ENCODE measurements around the gene MRPL28.
"Not testable (repeated sequence)": the region's sequence is repeated elsewhere in the genome, so short reads cannot be mapped to it uniquely, and the experiment has no call there.

The MRPL28 gene

GRCh38 chr16:351804-352520 is 18.4 kb downstream of the MRPL28 start:
- ChIA-PET POLR2A (interaction anchor here (1.0 to 2.0 kb wide), 4 partner anchors 19 to 118 kb away, joined by 3 to 6 read pairs (median 4); partner anchors contain the start of genes FAM234A and MRPL28), CTCF (interaction anchor here (0.5 to 0.6 kb wide), 2 partner anchors 35 to 170 kb away, joined by 3 read pairs; no protein-coding TSS in a partner anchor)
- TF ChIP-seq BHLHE40 (IDR thresholded peaks at IDR 0.05; ENCODE audit: borderline replicate concordance): no peak
- no peak for TF ChIP-seq CTBP1 (IDR thresholded peaks at IDR 0.05; ENCODE audit: borderline replicate concordance)
- no peak for TF ChIP-seq FOXK2 (IDR thresholded peaks at IDR 0.05)
- DNase-seq (ENCODE audit: extremely low spot score): no peak

GRCh38 chr16:350203-350602 is 20.1 kb downstream of the MRPL28 start:
- POLR2A ChIA-PET: interaction anchor here (1.6 kb wide), 1 partner anchor 70 kb away, joined by 3 read pairs; the partner anchor contains the start of gene ARHGDIG
- DNase-seq (ENCODE audit: extremely low spot score): no peak
- TF ChIP-seq CTBP1 (IDR thresholded peaks at IDR 0.05; ENCODE audit: borderline replicate concordance) (no peak), LEF1 (IDR thresholded peaks at IDR 0.05; ENCODE audit: borderline replicate concordance) (no peak), SP1 (IDR thresholded peaks at IDR 0.05) (no peak), HDGF (IDR thresholded peaks at IDR 0.05; ENCODE audit: borderline replicate concordance) (no peak), SUZ12 (IDR thresholded peaks at IDR 0.05) (no peak), BHLHE40 (IDR thresholded peaks at IDR 0.05; ENCODE audit: borderline replicate concordance) (no peak), FOXM1 (IDR thresholded peaks at IDR 0.05; ENCODE audit: borderline replicate concordance) (no peak), ZNF384 (IDR thresholded peaks at IDR 0.05) (no peak), FOXA1 (IDR thresholded peaks at IDR 0.05) (no peak), TARDBP (IDR thresholded peaks at IDR 0.05) (no peak), FOXK2 (IDR thresholded peaks at IDR 0.05) (no peak), ELF4 (IDR thresholded peaks at IDR 0.05) (no peak), PKNOX1 (IDR thresholded peaks at IDR 0.05) (no peak; the same call in 1 of the 2 replicates), NFRKB (IDR thresholded peaks at IDR 0.05) (no peak)
- CTCF ChIA-PET: interaction anchor here (0.6 to 0.8 kb wide), 2 partner anchors 12 to 19 kb away, joined by 3 read pairs; no protein-coding TSS in a partner anchor

GRCh38 chr16:349211-349610 is 21.1 kb downstream of the MRPL28 start:
- ChIA-PET POLR2A (no interaction called here), CTCF (no interaction called here)
- TF ChIP-seq L3MBTL2 (conservative IDR thresholded peaks at IDR 0.05) (no peak), BHLHE40 (IDR thresholded peaks at IDR 0.05; ENCODE audit: borderline replicate concordance) (no peak), SP1 (IDR thresholded peaks at IDR 0.05) (no peak)
- DNase-seq (ENCODE audit: extremely low spot score): no peak

- POLR2A ChIA-PET: interaction anchor here (0.6 kb wide), 1 partner anchor 1727 kb away, joined by 3 read pairs; no protein-coding TSS in a partner anchor
- CTCF ChIA-PET; DNase-seq (ENCODE audit: extremely low spot score): not testable (repeated sequence)
Measured at GRCh38 chr16:348495-348894, 21.8 kb downstream of the MRPL28 start.

- TF ChIP-seq FOXK2 (IDR thresholded peaks at IDR 0.05) (no peak), FOXA1 (IDR thresholded peaks at IDR 0.05) (no peak), CTBP1 (IDR thresholded peaks at IDR 0.05; ENCODE audit: borderline replicate concordance) (no peak), LEF1 (IDR thresholded peaks at IDR 0.05; ENCODE audit: borderline replicate concordance) (no peak), NFRKB (IDR thresholded peaks at IDR 0.05) (no peak), ZNF384 (IDR thresholded peaks at IDR 0.05) (no peak), TARDBP (IDR thresholded peaks at IDR 0.05) (no peak), HDGF (IDR thresholded peaks at IDR 0.05; ENCODE audit: borderline replicate concordance) (no peak), ARNT (IDR thresholded peaks at IDR 0.05) (no peak), ELF4 (IDR thresholded peaks at IDR 0.05) (no peak), SP1 (IDR thresholded peaks at IDR 0.05) (no peak), FOXM1 (IDR thresholded peaks at IDR 0.05; ENCODE audit: borderline replicate concordance) (no peak), SUZ12 (IDR thresholded peaks at IDR 0.05) (no peak), L3MBTL2 (conservative IDR thresholded peaks at IDR 0.05) (no peak), PKNOX1 (IDR thresholded peaks at IDR 0.05) (no peak), BHLHE40 (IDR thresholded peaks at IDR 0.05; ENCODE audit: borderline replicate concordance) (no peak)
- DNase-seq (ENCODE audit: extremely low spot score): no peak
- POLR2A ChIA-PET: no interaction called here
- CTCF ChIA-PET: no interaction called here
Measured at GRCh38 chr16:347203-347602, 23.1 kb downstream of the MRPL28 start.

GRCh38 chr16:346587-346986 is 23.8 kb downstream of the MRPL28 start:
- DNase-seq (ENCODE audit: extremely low spot score): no peak
- ChIA-PET POLR2A (no interaction called here), CTCF (interaction anchor here (1.0 kb wide), 1 partner anchor 9 kb away, joined by 3 read pairs; no protein-coding TSS in a partner anchor)
- TF ChIP-seq HDGF (IDR thresholded peaks at IDR 0.05; ENCODE audit: borderline replicate concordance): no peak
- no peak for TF ChIP-seq SUZ12 (IDR thresholded peaks at IDR 0.05)
- no peak for TF ChIP-seq ELF4 (IDR thresholded peaks at IDR 0.05)
- TF ChIP-seq ZNF384 (IDR thresholded peaks at IDR 0.05): no peak
- TF ChIP-seq ARNT (IDR thresholded peaks at IDR 0.05): no peak
- TF ChIP-seq L3MBTL2 (conservative IDR thresholded peaks at IDR 0.05): no peak
- TF ChIP-seq CTBP1 (IDR thresholded peaks at IDR 0.05; ENCODE audit: borderline replicate concordance): no peak
- TF ChIP-seq FOXK2 (IDR thresholded peaks at IDR 0.05): no peak
- TF ChIP-seq FOXA1 (IDR thresholded peaks at IDR 0.05): no peak
- TF ChIP-seq NFRKB (IDR thresholded peaks at IDR 0.05): no peak
- TF ChIP-seq TARDBP (IDR thresholded peaks at IDR 0.05): no peak
- TF ChIP-seq FOXM1 (IDR thresholded peaks at IDR 0.05; ENCODE audit: borderline replicate concordance): no peak
- no peak for TF ChIP-seq PKNOX1 (IDR thresholded peaks at IDR 0.05)
